ENCODE results near the gene EPHA10.

EPHA10 gene

DNA sequence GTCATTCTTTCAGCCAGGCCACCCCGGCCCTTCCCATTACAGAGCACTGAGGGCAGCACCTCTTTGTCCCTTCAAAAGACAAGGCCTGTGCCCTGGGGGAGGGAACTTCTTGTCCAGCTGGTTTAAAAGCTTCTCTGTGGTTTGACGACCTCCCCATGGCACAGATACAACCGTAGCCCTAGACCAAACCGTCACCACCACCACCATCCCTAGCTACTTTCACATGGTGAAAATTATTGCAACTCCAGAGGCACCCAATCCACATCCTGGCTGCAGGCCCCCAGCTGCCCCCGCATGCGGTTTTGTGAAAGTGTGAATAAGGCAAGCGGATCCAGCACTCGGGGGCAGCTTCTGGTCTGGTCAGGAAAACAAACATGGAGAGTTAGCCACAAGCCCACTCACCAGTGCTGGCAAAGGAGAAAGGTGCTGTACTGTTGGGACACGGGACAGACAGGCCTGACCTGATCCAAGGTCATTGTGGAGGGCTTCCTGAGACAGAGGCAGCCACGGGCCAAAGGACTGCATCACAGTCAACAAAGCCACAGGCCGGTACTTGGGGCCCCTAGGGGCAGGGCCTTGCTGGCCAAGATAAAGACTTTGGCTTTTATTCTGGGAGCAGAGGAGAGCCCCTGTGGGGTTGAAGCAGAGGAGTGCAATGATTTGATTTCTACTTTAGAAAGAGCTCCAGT is 41.4 kb downstream of the EPHA10 start:
- Histone ChIP-seq H3K9ac (ENCODE audit: low read depth in 1 of 2, low read length in 2 of 2) (no peak overlapping the region), H3K4me3 (ENCODE audit: low read depth in 1 of 2, low read length in 2 of 2) (no peak overlapping the region), H3K27ac (ENCODE audit: low read depth, low read length) (no peak overlapping the region), H3K9me3 (ENCODE audit: control insufficient read depth in 1 of 2, low read length in 2 of 2) (no peaks in the 10 kb centered on the region), H3K36me3 (ENCODE audit: control insufficient read depth in 1 of 2, insufficient read depth in 2 of 2, low read length in 2 of 2) (no peaks in the 10 kb centered on the region), H3K27me3 (ENCODE audit: control insufficient read depth in 1 of 2, insufficient read depth in 2 of 2, low read length in 2 of 2) (no peaks in the 10 kb centered on the region), H3K4me1 (ENCODE audit: control insufficient read depth in 1 of 2, insufficient read depth in 2 of 2, low read length in 2 of 2) (peaks cover 0 to 3% of the 10 kb centered on the region in 2 donors)

DNA sequence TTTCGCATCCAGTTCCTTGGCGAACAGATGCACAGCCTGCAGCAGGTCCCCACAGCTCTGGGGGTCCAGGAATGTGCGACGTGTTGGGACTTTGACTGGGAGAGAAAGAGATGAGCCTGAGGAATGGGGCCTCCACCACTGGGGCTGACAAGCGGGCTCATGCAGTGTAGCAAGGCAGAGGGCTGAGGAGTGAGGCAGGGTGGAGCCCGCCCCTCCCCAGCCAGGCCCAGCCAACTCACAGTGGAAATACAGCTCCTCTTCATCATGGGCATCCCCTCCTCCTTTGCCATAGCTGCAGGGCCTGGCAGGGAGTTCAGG is 41.9 kb downstream of the EPHA10 start:
- no peak overlapping the region for H3K27ac ChIP-seq (ENCODE audit: low read depth, low read length)
- no peaks in the 10 kb centered on the region for H3K36me3 ChIP-seq (ENCODE audit: control insufficient read depth in 1 of 2, insufficient read depth in 2 of 2, low read length in 2 of 2)
- peaks cover 0 to 3% of the 10 kb centered on the region in 2 donors for H3K4me1 ChIP-seq (ENCODE audit: control insufficient read depth in 1 of 2, insufficient read depth in 2 of 2, low read length in 2 of 2)
- no peaks in the 10 kb centered on the region for H3K27me3 ChIP-seq (ENCODE audit: control insufficient read depth in 1 of 2, insufficient read depth in 2 of 2, low read length in 2 of 2)
- H3K9me3 ChIP-seq (ENCODE audit: control insufficient read depth in 1 of 2, low read length in 2 of 2) = no peaks in the 10 kb centered on the region
- no peak overlapping the region for H3K9ac ChIP-seq (ENCODE audit: low read depth in 1 of 2, low read length in 2 of 2)
- H3K4me3 ChIP-seq (ENCODE audit: low read depth in 1 of 2, low read length in 2 of 2) = no peak overlapping the region

DNA sequence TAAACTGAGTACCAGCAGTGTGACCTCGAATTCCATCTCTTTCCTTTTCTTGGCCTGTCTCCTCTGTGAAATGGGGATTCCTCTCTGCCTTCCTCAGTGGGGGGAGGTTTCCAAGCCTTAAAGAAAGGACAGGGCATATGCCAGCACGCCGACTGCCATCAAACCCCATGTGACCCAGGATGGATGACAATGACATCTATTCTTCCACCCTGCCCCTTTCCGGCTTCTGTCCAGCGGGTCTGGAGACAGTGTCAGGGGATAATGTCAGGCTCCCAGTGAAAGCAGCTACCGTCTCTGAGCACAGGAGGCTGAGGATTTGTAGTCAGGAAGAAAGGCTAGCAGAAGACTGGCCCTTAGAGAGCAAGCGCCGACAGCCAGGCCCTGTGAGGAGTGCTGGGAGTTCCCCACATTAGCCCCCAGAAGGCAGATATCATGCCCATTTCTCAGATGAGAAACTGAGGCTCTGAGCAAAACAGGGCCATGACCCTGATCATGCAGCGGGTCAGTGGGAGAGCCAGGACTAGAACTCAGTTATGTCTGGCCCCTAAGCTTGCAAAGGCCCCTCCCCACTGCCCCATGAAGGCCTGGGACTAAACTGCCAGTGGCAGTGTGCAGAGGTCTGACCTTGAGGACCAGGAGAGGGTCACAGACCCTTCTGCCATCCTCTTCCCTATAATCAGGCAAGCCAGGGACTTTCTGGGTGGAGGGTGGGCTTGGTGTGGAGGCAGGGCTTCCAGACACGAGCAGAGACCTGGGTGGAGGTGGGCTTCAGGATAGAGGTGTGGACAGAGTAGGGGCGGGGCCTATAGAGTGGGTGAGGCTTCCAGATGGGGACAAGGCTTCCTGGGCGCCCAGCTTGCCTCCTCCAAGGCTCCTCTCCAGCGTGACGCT is 42.5 kb downstream of the EPHA10 start:
- no peak overlapping the region for H3K9ac ChIP-seq (ENCODE audit: low read depth in 1 of 2, low read length in 2 of 2)
- H3K4me3 ChIP-seq (ENCODE audit: low read depth in 1 of 2, low read length in 2 of 2) = no peak overlapping the region
- H3K9me3 ChIP-seq (ENCODE audit: control insufficient read depth in 1 of 2, low read length in 2 of 2) = no peaks in the 10 kb centered on the region
- no peaks in the 10 kb centered on the region for H3K36me3 ChIP-seq (ENCODE audit: control insufficient read depth in 1 of 2, insufficient read depth in 2 of 2, low read length in 2 of 2)
- peaks cover 0 to 3% of the 10 kb centered on the region in 2 donors for H3K4me1 ChIP-seq (ENCODE audit: control insufficient read depth in 1 of 2, insufficient read depth in 2 of 2, low read length in 2 of 2)
- H3K27ac ChIP-seq (ENCODE audit: low read depth, low read length) = no peak overlapping the region
- no peaks in the 10 kb centered on the region for H3K27me3 ChIP-seq (ENCODE audit: control insufficient read depth in 1 of 2, insufficient read depth in 2 of 2, low read length in 2 of 2)

DNA sequence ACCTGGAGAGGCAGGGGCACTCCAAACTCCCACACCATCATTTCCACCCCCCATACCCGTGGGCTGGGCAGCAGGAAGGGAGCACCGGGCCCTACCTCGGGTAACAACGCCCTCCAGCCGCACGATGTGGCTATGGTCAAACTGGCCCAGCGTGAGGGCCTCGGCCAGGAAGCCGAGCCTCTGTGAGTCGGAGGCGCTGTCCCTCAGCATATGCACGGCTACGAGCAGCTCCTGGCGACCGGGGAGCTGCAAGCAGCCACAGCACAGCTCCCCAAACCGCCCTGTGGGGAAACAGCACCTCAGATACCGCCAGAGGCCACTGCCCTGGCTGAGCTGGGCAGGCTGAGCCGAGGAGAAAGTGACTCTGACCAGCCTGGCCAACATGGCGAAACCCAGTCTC is 43.4 kb downstream of the EPHA10 start:
- H3K4me1 ChIP-seq (ENCODE audit: control insufficient read depth in 1 of 2, insufficient read depth in 2 of 2, low read length in 2 of 2) = peaks cover 0 to 3% of the 10 kb centered on the region in 2 donors
- H3K36me3 ChIP-seq (ENCODE audit: control insufficient read depth in 1 of 2, insufficient read depth in 2 of 2, low read length in 2 of 2) = no peaks in the 10 kb centered on the region
- H3K27ac ChIP-seq (ENCODE audit: low read depth, low read length) = no peak overlapping the region
- no peaks in the 10 kb centered on the region for H3K27me3 ChIP-seq (ENCODE audit: control insufficient read depth in 1 of 2, insufficient read depth in 2 of 2, low read length in 2 of 2)
- no peak overlapping the region for H3K9ac ChIP-seq (ENCODE audit: low read depth in 1 of 2, low read length in 2 of 2)
- no peaks in the 10 kb centered on the region for H3K9me3 ChIP-seq (ENCODE audit: control insufficient read depth in 1 of 2, low read length in 2 of 2)
- H3K4me3 ChIP-seq (ENCODE audit: low read depth in 1 of 2, low read length in 2 of 2) = no peak overlapping the region

DNA sequence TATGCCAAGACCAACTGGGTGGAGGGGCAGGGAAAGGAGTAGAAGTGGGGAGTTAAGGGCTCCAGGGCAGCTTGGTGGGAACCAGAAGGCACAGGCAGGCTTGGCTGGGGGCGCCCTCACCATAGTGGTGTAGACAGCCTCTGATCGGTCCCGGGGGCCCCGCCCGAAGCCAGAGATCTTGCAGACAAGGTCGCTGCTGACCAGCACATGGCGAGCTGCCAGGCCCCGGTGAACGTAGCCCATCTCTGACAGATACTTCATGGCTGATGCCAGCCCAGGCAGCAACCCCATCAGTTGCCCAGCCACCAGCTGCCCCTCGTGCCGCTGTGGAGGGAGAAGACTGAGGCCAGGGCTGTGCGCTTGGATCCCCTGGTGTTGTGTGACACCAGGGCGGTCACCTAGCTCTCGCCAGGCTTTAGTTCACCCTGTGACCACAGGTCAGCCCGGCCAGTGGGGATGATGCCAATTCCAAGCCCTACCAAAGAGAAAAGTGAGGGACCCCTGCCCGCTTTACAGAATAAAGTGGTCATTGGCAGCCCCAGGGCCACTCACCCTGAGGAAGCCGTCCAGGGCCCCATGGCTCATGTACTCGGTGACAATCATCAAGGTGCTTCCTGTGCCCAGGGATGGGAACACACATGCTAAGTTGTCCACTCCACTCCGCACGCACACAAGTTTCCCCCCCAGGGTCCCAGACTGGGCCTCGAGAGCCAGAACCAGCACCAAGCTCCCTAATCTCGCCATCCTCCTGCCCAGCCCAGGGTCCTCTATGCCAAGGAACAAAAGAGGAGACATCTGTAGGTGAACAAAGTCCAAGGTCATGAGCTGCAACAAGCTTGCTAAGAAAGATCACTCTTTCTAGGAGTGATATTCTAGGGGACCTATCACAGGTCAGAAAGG is 44.4 kb downstream of the EPHA10 start:
- no peak overlapping the region for H3K4me3 ChIP-seq (ENCODE audit: low read depth in 1 of 2, low read length in 2 of 2)
- H3K36me3 ChIP-seq (ENCODE audit: control insufficient read depth in 1 of 2, insufficient read depth in 2 of 2, low read length in 2 of 2) = no peaks in the 10 kb centered on the region
- H3K27me3 ChIP-seq (ENCODE audit: control insufficient read depth in 1 of 2, insufficient read depth in 2 of 2, low read length in 2 of 2) = no peaks in the 10 kb centered on the region

DNA sequence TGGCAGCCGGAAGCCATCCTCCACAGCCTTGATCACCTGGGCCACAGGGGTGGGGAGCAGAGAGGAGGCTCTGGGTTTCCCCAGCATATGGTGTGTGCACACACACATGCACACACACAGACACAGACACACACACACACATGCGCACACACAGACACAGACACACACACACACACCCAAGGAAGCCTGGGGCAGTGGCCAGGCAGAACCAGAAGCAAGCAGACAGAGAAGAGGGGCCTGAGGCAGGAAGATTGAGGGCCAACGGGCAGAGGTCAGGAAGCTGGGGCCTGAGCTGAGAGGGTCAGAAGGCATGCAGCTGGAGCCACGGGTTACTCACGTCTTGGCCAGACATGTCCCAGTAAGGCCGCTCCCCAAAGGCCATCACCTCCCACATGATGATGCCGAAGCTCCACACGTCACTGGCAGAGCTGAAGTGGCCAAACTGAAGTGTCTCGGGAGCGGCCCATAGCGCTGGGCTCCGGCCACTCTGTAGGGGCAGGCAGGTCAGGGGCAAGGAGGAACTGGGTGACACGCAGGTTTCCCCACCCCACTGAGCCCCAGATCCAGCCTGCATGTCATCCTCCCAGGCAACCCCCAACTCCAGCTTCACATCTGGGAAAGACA is 45.2 kb downstream of the EPHA10 start:
- Histone ChIP-seq H3K36me3 (ENCODE audit: control insufficient read depth in 1 of 2, insufficient read depth in 2 of 2, low read length in 2 of 2) (no peaks in the 10 kb centered on the region), H3K4me3 (ENCODE audit: low read depth in 1 of 2, low read length in 2 of 2) (no peak overlapping the region), H3K27me3 (ENCODE audit: control insufficient read depth in 1 of 2, insufficient read depth in 2 of 2, low read length in 2 of 2) (no peaks in the 10 kb centered on the region), H3K27ac (ENCODE audit: low read depth, low read length) (no peak overlapping the region), H3K9ac (ENCODE audit: low read depth in 1 of 2, low read length in 2 of 2) (no peak overlapping the region), H3K4me1 (ENCODE audit: control insufficient read depth in 1 of 2, insufficient read depth in 2 of 2, low read length in 2 of 2) (peaks cover 0 to 3% of the 10 kb centered on the region in 2 donors), H3K9me3 (ENCODE audit: control insufficient read depth in 1 of 2, low read length in 2 of 2) (no peaks in the 10 kb centered on the region)

More for the DNA sequence above, 44.4 kb downstream of the EPHA10 start:
- Histone ChIP-seq H3K4me1 (ENCODE audit: control insufficient read depth in 1 of 2, insufficient read depth in 2 of 2, low read length in 2 of 2) (peaks cover 0 to 3% of the 10 kb centered on the region in 2 donors), H3K27ac (ENCODE audit: low read depth, low read length) (no peak overlapping the region), H3K9me3 (ENCODE audit: control insufficient read depth in 1 of 2, low read length in 2 of 2) (no peaks in the 10 kb centered on the region), H3K9ac (ENCODE audit: low read depth in 1 of 2, low read length in 2 of 2) (no peak overlapping the region)

DNA sequence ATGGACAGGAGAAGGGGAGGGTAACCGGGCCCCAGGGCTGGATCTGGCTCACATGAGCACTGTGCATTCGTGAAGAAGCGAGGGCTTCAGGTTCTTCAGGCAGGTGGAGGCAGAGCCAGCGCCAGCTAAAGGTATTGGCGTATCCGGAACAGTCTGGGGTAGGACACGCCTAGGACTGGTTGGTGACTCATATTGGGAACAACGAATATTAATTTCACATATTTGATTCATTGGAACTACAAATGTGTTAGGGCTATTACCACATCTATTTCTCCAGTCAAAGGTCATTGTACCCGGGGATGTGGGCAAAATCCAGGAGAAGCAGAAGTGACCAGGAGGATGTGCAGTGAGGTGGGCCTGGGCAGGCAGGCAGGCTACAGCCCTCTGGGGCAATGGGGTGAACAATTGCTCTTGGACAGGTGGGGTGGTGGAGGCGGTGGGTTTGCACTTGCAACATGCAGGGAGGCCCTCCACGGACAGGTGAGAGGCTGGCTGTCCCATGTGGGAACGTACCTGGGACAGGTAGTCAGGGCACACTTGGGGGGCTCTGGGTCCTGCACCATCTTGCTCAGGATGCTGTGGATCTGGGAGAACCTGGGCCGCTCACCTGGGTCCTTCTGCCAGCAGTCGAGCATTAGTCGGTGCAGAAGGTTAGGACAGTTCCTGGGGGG is 45.9 kb downstream of the EPHA10 start:
- no peaks in the 10 kb centered on the region for H3K27me3 ChIP-seq (ENCODE audit: control insufficient read depth in 1 of 2, insufficient read depth in 2 of 2, low read length in 2 of 2)
- H3K27ac ChIP-seq (ENCODE audit: low read depth, low read length) = no peak overlapping the region
- H3K36me3 ChIP-seq (ENCODE audit: control insufficient read depth in 1 of 2, insufficient read depth in 2 of 2, low read length in 2 of 2) = no peaks in the 10 kb centered on the region
- H3K9ac ChIP-seq (ENCODE audit: low read depth in 1 of 2, low read length in 2 of 2) = no peak overlapping the region
- no peaks in the 10 kb centered on the region for H3K9me3 ChIP-seq (ENCODE audit: control insufficient read depth in 1 of 2, low read length in 2 of 2)
- H3K4me3 ChIP-seq (ENCODE audit: low read depth in 1 of 2, low read length in 2 of 2) = no peak overlapping the region
- H3K4me1 ChIP-seq (ENCODE audit: control insufficient read depth in 1 of 2, insufficient read depth in 2 of 2, low read length in 2 of 2) = peaks cover 0 to 3% of the 10 kb centered on the region in 2 donors

DNA sequence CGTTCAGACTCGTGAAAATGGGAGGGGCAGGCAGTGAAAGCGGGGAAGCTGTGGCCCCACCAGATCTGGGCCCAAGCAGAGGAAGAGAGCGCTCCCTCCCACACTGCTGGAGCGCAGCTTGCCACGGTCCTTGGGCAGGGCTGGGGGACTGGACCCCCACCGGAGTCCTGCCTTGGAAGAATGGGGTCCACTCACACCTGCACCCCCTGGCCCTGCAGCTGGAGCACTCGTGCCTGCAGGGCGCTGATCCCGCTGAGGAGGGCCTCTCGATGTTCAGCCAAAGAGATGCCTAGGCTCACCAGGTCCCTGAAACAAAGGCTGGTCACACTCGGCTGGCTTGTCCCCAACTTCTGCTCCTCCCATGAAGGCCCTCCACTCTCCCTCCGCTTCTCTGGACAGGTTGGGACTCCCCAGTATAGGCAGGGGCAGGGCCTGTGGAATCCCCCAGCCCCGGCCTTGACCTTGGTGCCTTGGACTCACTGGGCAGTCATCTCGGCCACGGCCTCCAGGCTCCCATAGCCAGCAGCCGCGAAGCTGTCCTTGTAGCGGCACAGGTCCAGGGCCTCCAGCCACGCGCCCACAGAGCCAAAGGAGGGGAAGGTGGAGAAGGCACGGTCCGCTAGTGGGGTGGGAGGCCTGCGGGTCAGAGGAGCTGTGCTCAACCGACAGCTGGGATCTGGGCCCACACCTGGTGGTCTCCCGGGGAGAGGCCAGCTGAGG is 46.6 kb downstream of the EPHA10 start:
- no peaks in the 10 kb centered on the region for H3K9me3 ChIP-seq (ENCODE audit: control insufficient read depth in 1 of 2, low read length in 2 of 2)
- H3K36me3 ChIP-seq (ENCODE audit: control insufficient read depth in 1 of 2, insufficient read depth in 2 of 2, low read length in 2 of 2) = no peaks in the 10 kb centered on the region

DNA sequence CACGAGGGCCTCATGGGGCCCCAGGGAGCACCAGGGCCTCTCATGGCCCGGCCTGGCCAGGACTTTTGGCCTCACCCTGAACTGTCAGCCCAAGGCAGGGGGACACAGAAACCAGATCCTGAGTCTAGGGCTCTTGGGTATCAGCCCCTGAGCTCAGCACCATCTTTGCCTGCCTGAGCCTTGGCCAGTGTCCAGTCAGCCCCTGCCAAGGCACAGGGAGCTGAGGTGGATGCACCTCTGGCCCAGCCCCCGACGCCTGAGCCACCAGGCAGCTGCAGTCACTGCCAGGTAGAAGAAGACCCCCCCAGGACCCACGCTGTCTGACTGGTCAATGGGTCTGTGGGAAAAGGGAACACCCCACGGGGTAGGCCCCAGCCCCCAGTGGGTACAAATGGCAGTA is 47.3 kb downstream of the EPHA10 start:
- no peaks in the 10 kb centered on the region for H3K36me3 ChIP-seq (ENCODE audit: control insufficient read depth in 1 of 2, insufficient read depth in 2 of 2, low read length in 2 of 2)
- H3K4me3 ChIP-seq (ENCODE audit: low read depth in 1 of 2, low read length in 2 of 2) = no peak overlapping the region
- H3K9ac ChIP-seq (ENCODE audit: low read depth in 1 of 2, low read length in 2 of 2) = no peak overlapping the region
- H3K27me3 ChIP-seq (ENCODE audit: control insufficient read depth in 1 of 2, insufficient read depth in 2 of 2, low read length in 2 of 2) = no peaks in the 10 kb centered on the region
- H3K9me3 ChIP-seq (ENCODE audit: control insufficient read depth in 1 of 2, low read length in 2 of 2) = no peaks in the 10 kb centered on the region
- peaks cover 0 to 3% of the 10 kb centered on the region in 2 donors for H3K4me1 ChIP-seq (ENCODE audit: control insufficient read depth in 1 of 2, insufficient read depth in 2 of 2, low read length in 2 of 2)
- H3K27ac ChIP-seq (ENCODE audit: low read depth, low read length) = no peak overlapping the region

More for the DNA sequence above, 46.6 kb downstream of the EPHA10 start:
- Histone ChIP-seq H3K4me1 (ENCODE audit: control insufficient read depth in 1 of 2, insufficient read depth in 2 of 2, low read length in 2 of 2) (peaks cover 0 to 3% of the 10 kb centered on the region in 2 donors), H3K9ac (ENCODE audit: low read depth in 1 of 2, low read length in 2 of 2) (no peak overlapping the region), H3K4me3 (ENCODE audit: low read depth in 1 of 2, low read length in 2 of 2) (no peak overlapping the region), H3K27ac (ENCODE audit: low read depth, low read length) (no peak overlapping the region), H3K27me3 (ENCODE audit: control insufficient read depth in 1 of 2, insufficient read depth in 2 of 2, low read length in 2 of 2) (no peaks in the 10 kb centered on the region)
